Endothelial cell of umbilical vein (primary cell): ENCODE results near the gene UBE3D. TPM values are rescaled to one million over a fixed set of nuclear protein-coding genes. Genes with fewer than 3 reads are reported as not detected.

Experiments used
- BruUV-seq: library from RNA; stranded (reverse); fragments of 400-500 nt; replicated peaks from 2 replicates; lab custom pipeline; 2021; lab: Mats Ljungman, UMichigan
- CTCF ChIA-PET: fragments of 300-600, 350-600 bp; sonication (Branson Sonifier 250); formaldehyde crosslinking; loops from one replicate; lab custom pipeline; 2021; ENCODE audit warnings: antibody characterized with exemption, inconsistent platforms; lab: Charles Lee
- POLR2A ChIA-PET: fragments of 300-600, 350-600 bp; sonication (Branson Sonifier 250); formaldehyde crosslinking; loops from one replicate; lab custom pipeline; 2021; ENCODE audit warnings: antibody characterized with exemption, inconsistent platforms; lab: Charles Lee
- DNase-seq: peaks from one replicate; pipeline ENCODE4 v3.0.0-alpha.2; 2011; ENCODE audit warnings: low read depth, low spot score
- FAIRE-seq: peaks from 2 replicates; lab custom pipeline; 2011; peaks lifted over from hg19 to GRCh38; lab: Jason Lieb, UNC
- H2AFZ ChIP-seq: 2 replicates; pipeline ENCODE4 v1.6.0; 2012; ENCODE audit warnings: low read depth, low read length, control low read depth, inconsistent platforms
- H3K27ac ChIP-seq: 2 replicates; pipeline ENCODE4 v1.5.1; 2011; ENCODE audit warnings: low read depth, mild to moderate bottlenecking, control low read depth, low read length, moderate library complexity; ENCODE audit not compliant: insufficient read depth
- H3K27me3 ChIP-seq, 2 experiments: 2 replicates each; pipeline versions ENCODE4 v1.6.0 to v1.6.1; 2011; ENCODE audit warnings: low read length in 2 of 2, mixed read lengths in 1 of 2; ENCODE audit not compliant: control insufficient read depth in 2 of 2, insufficient read depth in 2 of 2
- H3K36me3 ChIP-seq, 2 experiments: 2 replicates in 1 of 2; 3 replicates in 1 of 2; pipeline ENCODE4 v1.5.1; 2011; ENCODE audit warnings: low read length in 2 of 2, mild to moderate bottlenecking in 1 of 2, moderate library complexity in 1 of 2; ENCODE audit not compliant: control insufficient read depth in 2 of 2, insufficient read depth in 2 of 2; ENCODE audit errors: extremely low read depth in 1 of 2
- H3K4me1 ChIP-seq: 3 replicates; pipeline ENCODE4 v1.5.1; 2011; ENCODE audit warnings: mild to moderate bottlenecking, low read length; ENCODE audit not compliant: control insufficient read depth, insufficient read depth; ENCODE audit errors: extremely low read depth
- H3K4me2 ChIP-seq: 2 replicates; pipeline ENCODE4 v1.6.1; 2011; ENCODE audit warnings: low read length, control low read depth, mixed read lengths; ENCODE audit not compliant: insufficient read depth
- H3K4me3 ChIP-seq, 3 experiments: fragments of 200-600 bp in 1 of 3; sonication (generic), shearing (Covaris generic) in 1 of 3; replicated peaks in 1 of 3; 2 replicates each; pipeline ENCODE4 v1.5.1; 2011 to 2016; ENCODE audit warnings: control low read depth in 3 of 3, low read length in 3 of 3, mild to moderate bottlenecking in 2 of 3, inconsistent platforms in 1 of 3, low read depth in 1 of 3, moderate library complexity in 1 of 3; ENCODE audit not compliant: insufficient read depth in 1 of 3
- H3K79me2 ChIP-seq: 2 replicates; pipeline ENCODE4 v1.6.0; 2012; ENCODE audit warnings: low read length, inconsistent platforms; ENCODE audit not compliant: control insufficient read depth, insufficient read depth
- H3K9ac ChIP-seq: replicated peaks from 2 replicates; pipeline ENCODE3; 2011; ENCODE audit warnings: low read length, control low read depth; ENCODE audit not compliant: insufficient read depth; ENCODE audit errors: extremely low read depth
- H3K9me1 ChIP-seq: replicated peaks from 3 replicates; pipeline ENCODE4 v1.6.0; 2011; ENCODE audit warnings: mild to moderate bottlenecking, low read length; ENCODE audit not compliant: control insufficient read depth, insufficient read depth; ENCODE audit errors: extremely low read depth
- H3K9me3 ChIP-seq: replicated peaks from 2 replicates; pipeline ENCODE4 v1.5.1; 2012; ENCODE audit warnings: low read length, inconsistent platforms; ENCODE audit not compliant: control insufficient read depth, insufficient read depth
- H4K20me1 ChIP-seq: replicated peaks from 2 replicates; pipeline ENCODE3; 2011; ENCODE audit warnings: mild to moderate bottlenecking, low read length; ENCODE audit not compliant: control insufficient read depth, insufficient read depth; ENCODE audit errors: extremely low read depth
- EZH2 ChIP-seq: IDR thresholded peaks from 2 replicates; pipeline ENCODE4 v1.6.1; 2012; ENCODE audit warnings: borderline replicate concordance, low read depth, mild to moderate bottlenecking, moderate library complexity, low read length, inconsistent platforms; ENCODE audit not compliant: severe bottlenecking
- GATA2 ChIP-seq: IDR thresholded peaks from 2 replicates; pipeline ENCODE4 v1.7.0; 2011; ENCODE audit warnings: low read depth, mild to moderate bottlenecking, moderate library complexity, mixed read lengths, low read length; ENCODE audit not compliant: insufficient read length, insufficient read depth
- JUN ChIP-seq: IDR thresholded peaks from 2 replicates; pipeline ENCODE4 v1.6.1; 2011; ENCODE audit warnings: borderline replicate concordance, low read depth; ENCODE audit not compliant: insufficient read length, insufficient read depth
- MYC ChIP-seq: IDR thresholded peaks from one replicate; pipeline ENCODE4 v1.6.1; 2011; ENCODE audit warnings: mild to moderate bottlenecking, low read depth, low read length
- POLR2A ChIP-seq: IDR thresholded peaks from 2 replicates; pipeline ENCODE4 v1.6.1; 2012; ENCODE audit warnings: low read depth, mild to moderate bottlenecking, control low read depth, low read length
- POLR2AphosphoS5 ChIP-seq: IDR thresholded peaks from 2 replicates; pipeline ENCODE4 v1.6.1; 2012; ENCODE audit warnings: low read depth, mild to moderate bottlenecking, control low read depth, low read length, moderate library complexity; ENCODE audit not compliant: insufficient read depth
- dilution Hi-C: fragments of 300-500 bp; cut with MboI; formaldehyde crosslinking; loops from one replicate; pipeline ENCODE4 v1.15.0; 2019; ENCODE audit warnings: low sequenced_read_pairs; ENCODE audit not compliant: extremely low pct_ligation_motif_present
- intact Hi-C: fragments of 100-400 bp; cut with micrococcal nuclease; formaldehyde crosslinking; loops from one replicate; pipeline ENCODE4 v1.10.0; 2022
- polyA plus RNA-seq, 4 experiments: library from polyadenylated mRNA; depleted of rRNA in 3 of 4; stranded (reverse) in 3 of 4; unstranded in 1 of 4; fragments of >200 nt; gene quantifications; 2 replicates each; pipeline versions ENCODE4 v1.2.1 to v1.2.3, GENCODE V29; 2011 to 2012; ENCODE audit warnings: missing spikeins in 1 of 4
- total RNA-seq: library from RNA; stranded (reverse); gene quantifications from 2 replicates; pipeline ENCODE4 v1.2.3, GENCODE V29; 2021
- TF ChIP-seq, protein P1 (sequence below), 2 donors: IDR thresholded peaks; 1 replicate in 1 of 2; 2 replicates in 1 of 2; pipeline ENCODE4 v1.5.1; 2011; ENCODE audit warnings: low read length in 2 of 2, mild to moderate bottlenecking in 2 of 2, moderate library complexity in 2 of 2, control low read depth in 1 of 2, inconsistent platforms in 1 of 2, low read depth in 1 of 2; ENCODE audit not compliant: insufficient read depth in 1 of 2; ENCODE audit errors: extremely low read depth in 1 of 2
- TF ChIP-seq, protein P2 (sequence below): IDR thresholded peaks from 2 replicates; pipeline ENCODE4 v1.6.1; 2011; ENCODE audit not compliant: insufficient read depth, insufficient read length

The UBE3D gene
- total and polyA plus RNA-seq, 2 donors (not counting 3 experiments of a cell fraction or from before 2014, with no cell fraction given) = 1.9 to 6.2 TPM

DNA sequence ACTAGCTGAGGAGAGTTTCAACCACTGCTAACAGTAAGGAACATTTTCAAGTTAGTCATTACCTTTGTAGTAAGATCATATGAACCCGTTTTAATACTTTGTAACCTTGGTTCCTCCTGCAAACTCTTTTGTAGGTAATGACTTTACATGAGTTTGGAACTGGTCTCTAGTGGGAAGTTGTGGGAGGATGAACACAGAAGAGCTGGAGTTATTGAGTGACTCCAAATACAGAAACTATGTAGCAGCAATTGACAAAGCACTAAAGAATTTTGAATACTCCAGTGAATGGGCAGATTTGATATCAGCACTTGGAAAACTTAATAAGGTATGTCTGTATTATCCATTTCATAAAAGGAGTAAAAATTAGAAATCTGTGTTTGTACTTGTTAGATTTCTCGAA is 31.1 kb upstream of the UBE3D start:
- TF ChIP-seq POLR2AphosphoS5 = no peak
- H2AFZ ChIP-seq = no peak overlapping the region
- no peaks in the 10 kb centered on the region for H3K27me3 ChIP-seq
- no peaks in the 10 kb centered on the region for H3K36me3 ChIP-seq
- H3K4me1 ChIP-seq = peaks cover 5% of the 10 kb centered on the region
- no peaks in the 10 kb centered on the region for H3K9me1 ChIP-seq
- no peaks in the 10 kb centered on the region for H3K9me3 ChIP-seq
- H3K79me2 ChIP-seq = no peaks in the 10 kb centered on the region
- DNase-seq (no peak), FAIRE-seq (no peak)
- no TSS peak for BruUV-seq
- POLR2A ChIA-PET = no interaction called here
- no peak overlapping the region for H3K4me2 ChIP-seq
- no peak overlapping the region for H3K9ac ChIP-seq
- no peak overlapping the region for H3K27ac ChIP-seq
- no peak overlapping the region for H3K4me3 ChIP-seq
- dilution Hi-C loops (loop anchor here (25.0 kb wide), 1 partner anchor 416 kb away; the partner anchor contains the start of gene PRSS35), intact Hi-C loops (no loop called here)
- CTCF ChIA-PET = no interaction called here
- H4K20me1 ChIP-seq = no peaks in the 10 kb centered on the region

DNA sequence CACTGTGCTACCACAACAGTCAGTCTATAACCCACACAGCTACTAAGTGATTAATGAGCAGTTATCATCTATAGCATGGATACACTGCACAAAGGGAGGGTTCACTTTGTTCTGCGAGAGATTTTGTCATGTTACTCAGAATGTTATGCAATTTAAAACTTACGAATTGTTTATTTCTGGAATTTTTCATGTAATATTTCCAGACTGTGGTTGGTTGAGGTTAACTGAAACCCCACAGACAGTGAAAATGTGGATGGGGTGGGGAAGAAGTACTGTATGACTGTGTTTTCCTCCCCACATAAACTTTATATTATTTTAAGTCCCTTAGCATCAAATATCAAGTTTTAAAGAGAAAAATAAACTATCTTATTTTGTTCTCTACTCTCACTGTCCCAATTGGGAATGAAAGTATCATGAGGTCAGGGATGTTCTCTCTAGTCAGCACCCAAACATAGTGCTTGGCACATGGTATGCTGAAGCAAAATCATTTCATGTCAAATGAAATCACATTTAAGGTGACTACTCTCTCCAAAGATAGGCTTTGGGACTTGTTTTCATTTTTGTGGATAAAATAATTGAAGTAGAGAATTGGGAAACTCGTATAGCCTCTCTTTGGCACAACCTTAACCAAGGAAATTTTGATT is 27.2 kb upstream of the UBE3D start:
- no peak overlapping the region for H2AFZ ChIP-seq
- H3K9me1 ChIP-seq = no peaks in the 10 kb centered on the region
- no peak for TF ChIP-seq POLR2AphosphoS5
- no peak for TF ChIP-seq POLR2A
- TF ChIP-seq JUN = no peak
- TF ChIP-seq, protein P1, sequence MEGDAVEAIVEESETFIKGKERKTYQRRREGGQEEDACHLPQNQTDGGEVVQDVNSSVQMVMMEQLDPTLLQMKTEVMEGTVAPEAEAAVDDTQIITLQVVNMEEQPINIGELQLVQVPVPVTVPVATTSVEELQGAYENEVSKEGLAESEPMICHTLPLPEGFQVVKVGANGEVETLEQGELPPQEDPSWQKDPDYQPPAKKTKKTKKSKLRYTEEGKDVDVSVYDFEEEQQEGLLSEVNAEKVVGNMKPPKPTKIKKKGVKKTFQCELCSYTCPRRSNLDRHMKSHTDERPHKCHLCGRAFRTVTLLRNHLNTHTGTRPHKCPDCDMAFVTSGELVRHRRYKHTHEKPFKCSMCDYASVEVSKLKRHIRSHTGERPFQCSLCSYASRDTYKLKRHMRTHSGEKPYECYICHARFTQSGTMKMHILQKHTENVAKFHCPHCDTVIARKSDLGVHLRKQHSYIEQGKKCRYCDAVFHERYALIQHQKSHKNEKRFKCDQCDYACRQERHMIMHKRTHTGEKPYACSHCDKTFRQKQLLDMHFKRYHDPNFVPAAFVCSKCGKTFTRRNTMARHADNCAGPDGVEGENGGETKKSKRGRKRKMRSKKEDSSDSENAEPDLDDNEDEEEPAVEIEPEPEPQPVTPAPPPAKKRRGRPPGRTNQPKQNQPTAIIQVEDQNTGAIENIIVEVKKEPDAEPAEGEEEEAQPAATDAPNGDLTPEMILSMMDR (IDR thresholded peaks at IDR 0.05; ENCODE audit: extremely low read depth in 1 of 2, insufficient read depth in 1 of 2, low read depth in 1 of 2, low read length in 2 of 2) = no peak
- TF ChIP-seq, protein P2, sequence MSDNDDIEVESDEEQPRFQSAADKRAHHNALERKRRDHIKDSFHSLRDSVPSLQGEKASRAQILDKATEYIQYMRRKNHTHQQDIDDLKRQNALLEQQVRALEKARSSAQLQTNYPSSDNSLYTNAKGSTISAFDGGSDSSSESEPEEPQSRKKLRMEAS = no peak
- no peak for TF ChIP-seq EZH2
- TF ChIP-seq GATA2 = no peak
- TF ChIP-seq MYC = no peak
- H3K9me3 ChIP-seq = no peaks in the 10 kb centered on the region
- H3K36me3 ChIP-seq = no peaks in the 10 kb centered on the region
- intact Hi-C loops = no loop called here
- no peak overlapping the region for H3K4me2 ChIP-seq
- H3K79me2 ChIP-seq = no peaks in the 10 kb centered on the region
- dilution Hi-C loops = loop anchor here (25.0 kb wide), 1 partner anchor 419 kb away; the partner anchor contains the start of gene PRSS35
- peaks cover 5% of the 10 kb centered on the region for H3K4me1 ChIP-seq
- no peak overlapping the region for H3K9ac ChIP-seq
- no peak for DNase-seq
- H3K4me3 ChIP-seq = no peak overlapping the region
- no peaks in the 10 kb centered on the region for H4K20me1 ChIP-seq
- ChIA-PET CTCF (no interaction called here), POLR2A (no interaction called here)
- FAIRE-seq = no peak
- no peaks in the 10 kb centered on the region for H3K27me3 ChIP-seq
- BruUV-seq = no TSS peak
- H3K27ac ChIP-seq = no peak overlapping the region
